Measurements from ENCODE around the gene ATXN2L.
"Not testable (repeated sequence)": the region's sequence is repeated elsewhere in the genome, so short reads cannot be mapped to it uniquely, and the experiment has no call there.

Gene ATXN2L

DNA sequence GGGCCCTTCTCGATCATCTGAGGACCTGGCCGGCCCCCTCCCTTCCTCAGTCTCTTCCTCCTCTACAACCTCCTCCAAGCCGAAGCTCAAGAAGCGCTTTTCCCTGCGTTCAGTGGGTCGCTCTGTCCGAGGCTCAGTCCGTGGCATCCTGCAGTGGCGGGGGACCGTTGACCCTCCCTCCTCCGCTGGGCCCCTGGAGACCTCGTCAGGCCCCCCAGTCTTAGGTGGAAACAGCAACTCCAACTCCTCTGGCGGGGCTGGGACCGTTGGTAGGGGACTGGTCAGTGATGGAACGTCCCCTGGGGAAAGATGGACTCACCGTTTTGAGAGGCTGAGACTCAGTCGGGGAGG is 43.6 kb downstream of the ATXN2L start:
- in situ Hi-C loops (cut with MboI; ENCODE audit: low sequenced_read_pairs): no loop called here

DNA sequence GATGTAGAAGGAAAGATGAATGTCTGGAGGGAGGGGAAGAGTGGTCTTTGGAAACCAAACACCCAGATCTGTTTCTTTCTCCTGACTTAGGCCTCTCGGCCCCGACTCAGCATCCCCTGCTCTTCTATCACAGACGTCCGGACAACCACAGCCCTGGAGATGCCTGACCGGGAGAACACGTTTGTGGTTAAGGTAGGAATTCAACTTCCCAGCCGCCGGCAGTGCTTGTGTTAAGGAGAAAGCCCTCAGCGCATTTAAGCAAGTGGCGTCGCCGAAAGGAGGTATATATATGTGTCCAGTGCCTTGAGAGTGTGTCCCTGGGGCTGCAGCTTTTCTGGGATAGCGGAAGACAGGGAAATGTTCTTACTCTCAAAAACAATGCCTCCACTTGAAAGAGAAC is 44.4 kb downstream of the ATXN2L start:
- in situ Hi-C loops (cut with MboI; ENCODE audit: low sequenced_read_pairs): no loop called here

DNA sequence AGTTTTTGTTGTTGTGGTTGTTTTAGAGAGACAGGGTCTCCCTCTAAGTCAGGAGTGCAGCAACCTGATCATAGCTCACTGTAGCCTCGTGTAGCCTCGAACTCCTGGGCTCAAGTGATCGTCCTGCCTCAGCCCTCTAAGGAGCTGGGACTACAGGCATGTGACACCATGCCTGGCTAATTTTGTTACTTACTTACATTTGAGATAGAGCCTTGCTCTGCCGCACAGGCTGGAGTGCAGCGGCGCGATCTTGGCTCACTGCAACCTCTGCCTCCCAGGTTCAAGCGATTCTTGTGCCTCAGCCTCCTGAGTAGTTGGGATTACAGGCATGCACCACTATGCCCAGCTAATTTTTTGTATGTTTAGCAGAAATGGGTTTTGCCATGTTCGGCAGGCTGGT is 44.8 kb downstream of the ATXN2L start:
- in situ Hi-C loops (cut with MboI; ENCODE audit: low sequenced_read_pairs): not testable (repeated sequence)

DNA sequence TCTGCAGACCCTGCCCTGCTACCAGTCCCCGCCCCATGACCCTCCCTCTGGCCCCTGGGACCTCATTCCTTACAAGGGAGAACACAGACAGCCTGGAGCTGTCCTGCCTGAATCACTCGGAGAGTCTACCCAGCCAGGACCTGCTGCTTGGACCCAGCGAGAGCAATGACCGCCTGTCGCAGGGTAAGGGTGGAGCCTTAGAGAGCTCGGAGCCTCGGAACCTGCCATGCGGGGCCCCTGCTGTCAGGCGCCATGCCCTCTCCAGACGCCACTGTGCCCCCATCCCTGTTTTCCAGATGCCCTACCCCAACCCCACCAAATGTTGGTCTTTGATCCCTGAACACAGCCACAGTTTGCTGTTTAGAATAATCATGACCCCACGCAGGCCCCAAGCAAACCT is 46.4 kb downstream of the ATXN2L start:
- in situ Hi-C loops (cut with MboI; ENCODE audit: low sequenced_read_pairs): no loop called here

DNA sequence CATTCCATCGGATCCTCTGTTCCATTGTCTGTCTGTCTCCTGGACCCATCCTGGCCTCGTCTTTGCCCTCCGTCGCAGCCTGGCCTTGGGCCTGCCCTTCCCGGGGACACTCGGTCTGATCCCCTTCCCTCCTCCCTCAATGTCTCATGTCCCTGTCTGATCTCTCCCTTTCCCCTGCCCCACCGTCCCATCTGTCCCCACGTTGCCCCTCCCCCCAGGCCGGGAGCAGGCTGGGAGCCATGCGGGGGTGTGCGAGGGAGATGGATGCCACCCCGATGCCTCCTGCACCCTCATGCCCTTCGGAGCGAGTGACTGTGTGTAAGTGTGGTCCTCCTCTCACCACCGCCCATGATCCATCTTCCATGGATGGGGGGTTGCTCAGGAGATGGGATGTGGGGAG is 50.2 kb downstream of the ATXN2L start:
- in situ Hi-C loops (cut with MboI; ENCODE audit: low sequenced_read_pairs): no loop called here

DNA sequence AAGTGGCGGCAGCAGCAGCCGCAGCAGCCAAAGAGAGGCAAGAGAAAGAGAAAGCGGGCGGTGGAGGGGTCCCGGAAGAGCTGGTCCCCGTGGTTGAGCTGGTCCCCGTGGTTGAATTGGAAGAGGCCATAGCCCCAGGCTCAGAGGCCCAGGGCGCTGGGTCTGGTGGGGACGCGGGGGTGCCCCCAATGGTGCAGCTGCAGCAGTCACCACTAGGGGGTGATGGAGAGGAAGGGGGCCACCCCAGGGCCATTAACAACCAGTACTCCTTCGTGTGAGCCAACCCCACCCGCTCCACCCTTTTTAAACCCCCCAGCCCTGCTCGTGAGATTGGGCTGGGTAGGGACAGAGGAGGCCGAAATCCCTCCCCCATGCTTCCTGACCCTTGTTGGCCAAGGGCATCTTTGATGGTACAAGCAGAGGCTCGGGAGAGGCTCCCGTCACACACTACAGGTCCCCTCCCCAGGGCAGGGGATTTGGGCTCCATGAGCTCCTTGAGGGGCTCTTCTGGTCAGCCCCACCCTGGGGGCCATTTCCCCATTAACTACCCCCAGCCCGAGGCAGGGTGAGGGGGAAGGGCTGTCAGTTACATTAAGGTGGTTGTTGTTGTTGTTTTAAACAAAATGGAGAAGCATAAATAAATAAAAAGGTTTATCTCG is 50.9 kb downstream of the ATXN2L start:
- in situ Hi-C loops (cut with MboI; ENCODE audit: low sequenced_read_pairs): no loop called here

DNA sequence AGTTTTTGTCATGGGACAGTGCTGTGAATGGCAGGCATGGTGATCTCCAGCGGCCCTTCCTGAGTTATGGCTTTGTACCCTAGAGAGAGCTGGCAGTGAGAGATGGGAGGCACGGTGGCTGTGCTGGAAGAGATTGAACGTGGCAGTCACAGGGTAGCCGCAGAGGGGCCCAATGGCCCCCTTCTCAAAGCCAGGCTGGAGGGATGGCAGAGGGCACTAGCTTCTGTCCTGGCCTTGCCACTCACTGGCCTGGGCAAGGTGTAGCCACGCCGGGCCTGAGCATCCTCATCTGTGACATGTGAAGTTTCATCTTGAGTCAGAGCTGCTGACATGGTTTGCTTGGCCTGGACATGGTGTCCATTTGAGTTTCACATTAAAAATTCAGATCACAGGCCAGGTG is 51.6 kb downstream of the ATXN2L start:
- in situ Hi-C loops (cut with MboI; ENCODE audit: low sequenced_read_pairs): no loop called here

DNA sequence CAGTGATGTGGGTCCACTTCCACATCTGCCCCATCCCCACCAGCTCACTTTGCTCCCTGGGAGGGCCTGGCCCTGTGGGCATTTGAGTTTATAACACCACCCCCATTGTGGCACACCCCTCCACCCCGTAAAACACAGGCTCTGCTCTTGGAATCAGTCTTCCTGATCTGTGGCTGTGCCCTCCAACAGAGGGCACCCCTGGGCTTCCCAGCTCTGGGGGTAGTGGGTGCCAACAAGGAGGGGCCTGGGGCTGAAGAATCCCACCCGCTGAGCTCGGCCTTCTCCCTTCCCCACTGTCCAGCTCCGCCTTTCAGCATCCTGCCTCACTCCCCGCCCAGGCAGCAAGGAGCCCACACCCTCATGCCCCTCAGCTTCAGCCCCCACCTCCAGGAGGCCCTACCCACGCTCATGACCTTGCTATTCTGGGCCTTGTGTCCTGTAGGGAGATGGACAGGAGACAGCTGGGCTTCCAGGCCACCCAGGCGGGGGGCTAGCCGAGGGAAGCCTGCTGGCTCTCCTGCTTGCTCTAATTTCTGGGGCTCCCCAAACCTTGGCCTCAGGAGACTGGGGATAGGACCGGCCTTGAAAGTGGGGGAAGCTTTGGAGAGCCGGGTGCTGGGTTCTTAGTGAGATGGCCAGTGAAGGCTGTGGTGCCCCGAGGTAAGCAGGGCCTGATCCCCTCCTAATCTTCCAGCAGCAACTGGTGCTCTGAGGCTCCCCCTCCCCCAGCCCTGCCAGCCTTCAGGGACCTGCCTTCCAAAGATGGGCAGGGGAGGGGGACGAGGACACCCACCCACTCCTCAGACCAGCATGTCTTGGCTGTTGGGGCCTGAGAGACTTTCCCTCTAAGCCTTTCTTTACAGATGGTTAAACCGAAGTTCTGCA is 52.6 kb downstream of the ATXN2L start:
- in situ Hi-C loops (cut with MboI; ENCODE audit: low sequenced_read_pairs): loop anchor here (5.0 kb wide), 1 partner anchor 43 kb away; no protein-coding TSS in a partner anchor

DNA sequence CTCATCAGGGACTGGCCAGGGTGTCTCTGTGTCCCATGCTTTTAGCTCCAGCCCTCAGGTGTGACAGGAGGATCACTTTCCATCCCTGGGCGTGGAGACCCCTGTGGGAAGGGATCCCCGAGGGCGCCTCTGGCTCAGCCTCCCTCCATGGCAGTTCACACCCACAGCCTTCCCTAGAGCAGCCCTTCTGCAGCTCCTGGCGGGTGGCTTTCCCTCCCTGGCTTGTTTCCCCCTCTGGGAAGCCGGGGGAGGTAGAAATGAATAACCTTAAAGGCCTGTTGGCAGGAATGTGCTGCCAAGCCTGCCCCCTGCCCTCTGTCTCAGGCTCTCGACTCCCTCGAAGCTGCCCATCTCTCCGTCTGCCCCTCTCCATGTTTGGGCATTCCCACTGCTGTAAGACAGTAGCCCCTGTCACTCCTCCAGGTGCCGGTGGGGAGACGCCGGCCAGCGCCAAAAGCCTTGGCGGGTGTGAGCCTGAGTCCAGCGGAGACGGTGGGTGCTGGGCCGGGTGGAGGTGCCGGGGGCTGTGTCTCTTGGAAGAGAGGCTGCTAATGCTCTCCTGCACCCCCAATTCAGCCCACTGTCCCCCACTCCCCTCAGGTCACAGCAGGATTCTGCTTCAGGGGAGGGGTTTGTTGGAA is 53.3 kb downstream of the ATXN2L start:
- in situ Hi-C loops (cut with MboI; ENCODE audit: low sequenced_read_pairs): loop anchor here (5.0 kb wide), 1 partner anchor 44 kb away; no protein-coding TSS in a partner anchor

DNA sequence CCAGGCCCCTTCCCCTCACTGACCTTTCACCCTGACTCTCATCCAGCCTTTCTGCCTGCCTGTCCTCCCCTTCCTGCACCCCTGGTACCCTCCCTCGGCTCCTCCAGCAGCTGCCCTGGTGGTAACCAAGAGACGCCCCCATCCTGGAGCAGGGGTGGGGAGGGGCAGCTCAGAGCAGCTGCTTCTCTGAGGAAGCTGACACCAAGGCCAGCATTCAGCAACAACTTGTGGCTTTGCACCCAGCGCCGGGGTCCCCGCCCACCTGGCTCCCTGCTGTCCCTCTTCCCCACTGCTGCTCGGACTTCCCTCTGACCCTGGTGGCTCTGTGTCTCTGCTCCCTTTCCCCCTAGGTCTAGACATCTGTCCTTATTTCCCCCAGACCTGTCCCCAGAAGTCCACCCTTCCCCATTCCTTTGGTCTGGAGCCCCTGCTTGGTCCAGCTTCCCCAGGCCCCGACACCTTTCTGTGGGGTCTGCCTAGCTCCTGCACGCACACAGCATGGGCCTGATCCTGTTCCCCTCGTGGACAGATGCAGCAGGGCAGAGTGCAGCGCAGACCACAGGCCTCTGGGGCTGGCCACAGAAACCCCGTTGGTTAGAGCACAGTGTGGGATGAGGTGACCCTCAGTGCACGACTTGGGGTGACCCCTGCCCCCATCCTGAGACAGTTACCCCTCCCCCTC is 54.3 kb downstream of the ATXN2L start:
- in situ Hi-C loops (cut with MboI; ENCODE audit: low sequenced_read_pairs): loop anchor here (5.0 kb wide), 1 partner anchor 45 kb away; no protein-coding TSS in a partner anchor

DNA sequence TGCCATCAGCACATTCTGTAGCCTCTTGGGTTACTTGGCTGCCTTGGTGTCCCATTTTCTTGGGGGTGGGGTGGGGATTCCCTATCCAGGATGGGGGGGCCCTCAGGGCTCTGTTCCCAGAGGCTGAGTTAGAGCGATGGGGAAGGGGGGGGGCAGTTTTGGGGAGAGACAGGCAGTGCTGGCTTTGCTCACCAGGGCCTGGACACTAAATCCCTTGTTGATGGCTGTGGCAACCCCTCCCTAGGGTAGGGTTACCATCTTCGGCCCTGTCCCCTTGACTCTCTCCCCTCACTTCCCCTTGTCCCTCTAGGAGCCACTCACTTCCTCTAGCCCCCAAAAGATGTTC is 54.8 kb downstream of the ATXN2L start:
- in situ Hi-C loops (cut with MboI; ENCODE audit: low sequenced_read_pairs): loop anchor here (5.0 kb wide), 1 partner anchor 45 kb away; no protein-coding TSS in a partner anchor

DNA sequence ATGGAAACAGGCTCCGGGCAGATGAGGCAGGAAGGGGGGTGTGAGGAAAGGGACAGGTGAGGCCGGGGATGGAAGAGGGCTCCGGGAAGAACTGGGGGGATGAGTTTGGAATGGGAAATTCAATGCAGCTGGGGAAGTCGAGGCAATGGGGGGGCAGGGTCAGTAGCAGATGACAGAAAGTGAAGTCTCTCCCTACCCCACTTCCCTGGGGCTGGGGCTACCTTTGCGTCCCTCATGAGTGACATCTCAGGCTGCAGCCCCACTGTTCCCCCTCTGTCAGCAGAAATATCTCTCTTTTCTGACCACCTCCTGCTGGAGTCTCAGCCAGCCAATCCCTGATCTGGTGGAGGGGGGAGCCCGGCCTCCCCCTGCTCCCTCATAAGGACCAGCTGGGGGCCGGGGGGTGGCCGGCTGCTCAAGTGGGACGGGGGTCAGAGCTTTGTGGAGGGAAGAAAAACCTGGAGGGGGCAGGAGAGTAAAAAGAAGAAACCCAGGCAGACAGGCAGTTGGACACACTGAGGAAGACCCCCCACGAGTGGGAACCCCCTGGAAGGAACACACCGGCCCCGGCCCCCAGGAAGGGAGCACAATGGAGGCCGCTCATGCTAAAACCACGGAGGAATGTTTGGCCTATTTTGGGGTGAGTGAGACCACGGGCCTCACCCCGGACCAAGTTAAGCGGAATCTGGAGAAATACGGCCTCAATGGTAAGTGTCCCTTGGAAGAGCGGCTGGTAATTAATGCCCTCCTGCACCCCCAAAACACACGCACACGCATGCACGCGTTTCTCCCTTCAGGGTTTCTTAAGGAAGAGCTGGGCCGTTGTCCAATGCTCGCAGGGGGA is 55.5 kb downstream of the ATXN2L start, which contains the start of gene ATP2A1:
Gene ATP2A1, plus strand, starts transcription at position 406 of the 844 bp plus-strand sequence. Its CDS starts 184 bp downstream, at position 590.
- in situ Hi-C loops (cut with MboI; ENCODE audit: low sequenced_read_pairs): loop anchor here (5.0 kb wide), 1 partner anchor 46 kb away; no protein-coding TSS in a partner anchor

DNA sequence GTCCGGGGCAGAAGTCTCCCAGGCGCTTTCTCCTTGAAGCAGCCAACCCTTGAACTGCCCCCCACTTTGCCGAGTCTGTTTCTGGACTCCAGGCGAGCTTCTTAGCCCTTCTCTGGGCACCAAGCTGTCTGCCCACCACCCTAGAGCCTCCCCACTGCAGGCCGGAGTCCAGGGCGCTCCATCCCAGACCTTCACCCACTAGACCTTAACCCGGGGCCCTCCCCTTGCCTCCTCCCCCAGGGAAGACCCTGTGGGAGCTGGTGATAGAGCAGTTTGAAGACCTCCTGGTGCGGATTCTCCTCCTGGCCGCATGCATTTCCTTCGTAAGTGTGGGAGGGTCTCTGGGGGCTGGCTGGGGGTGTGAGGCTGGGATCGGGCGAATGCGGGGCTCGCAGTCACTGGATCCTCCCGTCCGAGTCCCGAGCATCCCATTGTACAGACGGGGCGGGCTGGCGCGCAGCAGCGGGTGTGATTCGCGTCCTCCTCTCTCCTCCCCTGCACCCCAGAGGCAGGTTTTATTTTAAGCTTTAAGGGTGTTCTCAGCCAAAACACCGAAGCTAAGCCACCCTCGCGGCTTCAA is 56.6 kb downstream of the ATXN2L start:
- in situ Hi-C loops (cut with MboI; ENCODE audit: low sequenced_read_pairs): loop anchor here (5.0 kb wide), 1 partner anchor 47 kb away; no protein-coding TSS in a partner anchor

DNA sequence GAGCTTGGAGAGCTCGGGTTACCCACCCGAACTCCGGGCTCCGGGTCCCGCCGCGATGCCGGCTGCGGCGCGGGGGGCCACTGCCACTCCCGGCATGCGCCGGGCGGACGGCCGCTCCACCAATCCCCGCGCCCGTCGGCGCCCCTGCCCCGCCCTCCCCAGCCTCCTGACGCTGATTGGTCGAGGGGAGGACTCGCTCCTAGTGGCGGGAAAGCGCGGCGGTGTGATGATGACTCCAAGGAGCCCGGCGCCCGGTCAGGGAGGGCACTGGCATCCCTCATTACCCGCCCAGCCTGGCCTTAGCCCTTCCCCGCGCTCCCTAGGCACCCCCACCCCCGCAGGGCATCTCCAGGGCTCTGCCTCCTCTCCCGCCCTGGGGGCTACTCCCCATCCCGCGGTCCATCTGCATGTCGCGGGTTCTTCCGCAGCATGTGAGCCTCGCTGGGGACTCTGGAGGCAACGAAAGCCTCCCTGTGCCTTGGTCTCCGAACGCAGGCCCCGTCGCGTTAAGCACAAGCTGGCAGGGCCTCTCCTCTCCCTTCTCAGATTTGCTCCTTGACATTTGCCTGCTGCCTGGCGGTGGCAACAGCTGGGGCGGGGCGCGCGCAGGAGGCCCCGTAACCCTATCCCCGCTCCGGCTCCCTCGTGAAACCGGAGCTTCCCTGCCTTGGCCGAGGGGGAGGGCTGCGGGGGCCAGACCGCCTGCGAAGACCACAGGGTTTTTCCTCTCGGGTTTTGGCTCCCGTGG is 57.2 kb downstream of the ATXN2L start:
- in situ Hi-C loops (cut with MboI; ENCODE audit: low sequenced_read_pairs): loop anchor here (5.0 to 10.0 kb wide), 2 partner anchors 48 to 65 kb away; no protein-coding TSS in a partner anchor

DNA sequence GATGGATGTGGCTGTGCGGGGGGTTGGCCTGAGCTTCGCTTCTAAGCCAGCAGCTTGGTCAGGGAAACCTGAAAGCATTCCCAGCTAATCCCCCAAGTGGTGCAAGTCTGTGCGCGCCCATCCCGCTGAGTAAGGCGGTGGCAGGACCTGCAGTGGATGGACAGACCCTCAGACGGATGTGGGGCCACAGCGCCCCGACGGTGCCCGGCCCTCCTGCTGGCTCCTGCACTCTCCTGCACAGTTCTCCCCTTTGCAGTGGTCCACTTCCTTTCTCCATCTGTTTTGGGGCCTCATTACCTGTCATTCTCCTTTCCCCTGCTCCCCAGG is 57.8 kb downstream of the ATXN2L start:
- in situ Hi-C loops (cut with MboI; ENCODE audit: low sequenced_read_pairs): loop anchor here (10.0 kb wide), 1 partner anchor 66 kb away; no protein-coding TSS in a partner anchor

DNA sequence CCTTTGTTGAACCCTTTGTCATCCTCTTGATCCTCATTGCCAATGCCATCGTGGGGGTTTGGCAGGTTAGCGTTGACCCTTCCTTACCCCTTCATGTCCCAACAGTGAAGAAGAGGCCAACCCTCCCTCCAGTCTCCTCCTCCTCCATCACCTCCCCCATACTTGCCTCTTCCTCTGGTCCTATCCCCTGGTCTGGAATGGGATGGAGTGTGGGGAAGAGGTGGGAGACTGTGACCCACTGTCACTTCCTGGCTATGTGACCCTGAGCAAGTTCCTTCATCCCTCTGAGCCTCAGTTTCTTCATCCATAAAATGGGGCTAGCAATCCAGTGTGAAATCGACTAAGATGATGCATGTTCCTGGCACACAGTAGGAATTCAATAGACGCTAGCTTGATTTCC is 58.2 kb downstream of the ATXN2L start:
- in situ Hi-C loops (cut with MboI; ENCODE audit: low sequenced_read_pairs): loop anchor here (10.0 kb wide), 1 partner anchor 66 kb away; no protein-coding TSS in a partner anchor

DNA sequence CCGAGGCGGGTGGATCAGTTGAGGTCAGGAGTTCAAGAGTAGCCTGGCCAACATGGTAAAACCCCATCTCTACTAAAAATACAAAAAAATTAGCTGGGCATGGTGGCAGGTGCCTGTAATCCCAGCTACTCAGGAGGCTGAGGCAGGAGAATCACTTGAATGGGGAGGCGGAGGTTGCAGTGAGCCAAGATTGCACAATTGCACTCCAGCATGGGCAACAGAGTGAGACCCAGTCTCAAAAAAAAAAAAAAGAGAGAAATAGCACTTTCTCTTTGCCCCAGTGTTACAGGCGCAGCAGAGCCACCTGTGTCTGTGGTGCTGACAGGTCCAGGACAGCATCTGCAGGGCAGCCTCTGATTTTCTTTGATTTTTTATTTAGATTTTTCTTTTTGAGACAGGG is 58.8 kb downstream of the ATXN2L start:
- in situ Hi-C loops (cut with MboI; ENCODE audit: low sequenced_read_pairs): loop anchor here (10.0 kb wide), 1 partner anchor 67 kb away; no protein-coding TSS in a partner anchor

DNA sequence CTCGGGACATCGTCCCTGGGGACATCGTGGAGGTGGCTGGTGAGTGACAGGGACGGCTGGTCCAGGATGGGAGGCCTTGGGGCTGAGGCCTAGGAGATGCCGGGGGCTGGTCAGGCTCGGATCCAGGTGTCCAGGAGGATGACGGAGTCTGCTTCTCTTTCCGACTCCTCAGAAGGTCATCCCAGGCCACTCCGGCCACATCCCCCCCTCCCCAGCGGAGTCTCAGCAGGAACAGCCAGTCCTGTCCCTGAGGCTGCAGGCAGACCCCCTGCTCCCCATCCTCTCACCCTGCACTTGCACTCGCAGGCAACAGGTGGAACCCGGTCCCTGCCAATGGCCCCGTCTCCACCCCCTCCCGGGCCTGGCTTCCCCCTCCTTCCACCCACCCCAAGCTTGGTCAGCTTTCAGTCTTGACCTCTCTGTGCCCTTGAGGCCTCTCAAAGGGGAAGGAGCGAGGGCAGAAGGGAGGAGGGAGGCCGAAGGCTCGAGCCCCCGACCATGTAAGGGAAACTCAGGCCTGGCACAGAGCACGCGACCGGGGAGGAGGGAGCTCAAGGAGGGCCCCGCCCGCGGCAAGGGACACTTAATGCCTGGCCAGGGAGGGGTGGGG is 59.9 kb downstream of the ATXN2L start:
- in situ Hi-C loops (cut with MboI; ENCODE audit: low sequenced_read_pairs): loop anchor here (10.0 kb wide), 1 partner anchor 68 kb away; no protein-coding TSS in a partner anchor

Measured in HL-60/S4 treated with retinoic acid at 250 ng/mL for 4 days and 3 days (cell line).